ENCODE data around the gene CORO1C.
A peak's percentile ranks its signal among the peaks of the same experiment; 100 is the strongest.

Gene CORO1C

DNA sequence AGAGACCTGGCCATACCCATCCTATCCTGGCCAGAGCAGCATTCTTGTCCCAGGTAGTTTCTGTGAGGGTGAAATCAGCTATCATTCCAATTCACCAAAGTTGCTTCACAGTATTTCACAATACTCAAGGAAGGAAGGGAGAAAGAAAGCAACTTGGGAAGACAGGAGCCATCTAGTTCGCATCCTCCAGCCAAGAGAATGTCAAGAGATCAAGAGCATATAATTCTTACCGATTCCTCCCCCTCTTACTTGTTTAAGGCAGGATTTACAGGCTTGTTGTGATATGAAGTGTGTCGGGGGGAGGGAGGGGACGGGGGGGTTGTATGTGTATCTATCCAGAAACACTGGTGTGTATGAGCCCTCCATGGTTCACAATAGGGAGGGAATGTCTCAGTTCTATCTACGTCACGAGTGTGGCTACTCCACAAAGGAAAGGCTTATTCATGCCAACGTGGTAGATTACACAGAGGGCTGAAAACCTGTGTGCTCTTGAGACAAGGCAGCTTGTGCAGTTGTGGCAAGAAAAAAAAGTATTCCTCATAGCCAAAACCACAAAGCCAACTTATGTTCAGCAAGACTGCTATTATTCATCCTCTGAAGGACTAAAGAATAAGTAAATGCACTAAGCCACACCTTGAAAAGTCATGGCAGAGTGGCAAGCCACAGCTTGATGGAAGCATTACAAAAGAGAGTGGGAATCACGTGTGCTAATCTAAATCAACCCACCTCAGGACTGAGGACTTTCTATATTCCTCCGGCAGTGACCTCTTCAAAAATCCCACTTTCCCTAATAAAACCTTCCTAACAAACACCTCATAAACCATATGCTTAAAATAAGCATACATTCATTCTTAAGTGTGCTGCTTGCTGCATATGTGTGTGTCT lies 35.0 kb downstream of the CORO1C start:
- peak; percentile 85 for DNase-seq (ENCODE audit: low read depth)

DNA sequence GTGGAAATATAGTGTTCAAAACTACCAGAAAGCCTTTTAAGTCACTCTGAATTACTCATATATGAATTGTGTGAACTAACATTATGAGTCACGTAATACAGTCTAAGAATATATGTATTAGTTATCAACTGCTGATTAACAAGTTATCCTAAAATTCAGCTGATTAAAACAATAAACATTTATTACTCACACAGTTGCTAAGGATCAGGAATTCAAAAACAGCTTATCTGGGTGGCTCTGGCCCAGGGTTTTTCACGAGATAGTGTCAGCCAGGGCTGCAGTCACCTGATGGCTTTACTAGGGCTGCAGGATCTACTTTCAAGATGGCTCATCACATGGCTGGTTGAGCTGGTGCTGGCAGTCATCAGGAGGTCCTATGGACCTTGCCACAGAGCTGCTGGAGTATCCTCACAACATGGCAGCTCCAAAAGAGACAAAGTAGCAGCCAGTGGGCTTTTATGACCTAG lies 36.5 kb downstream of the CORO1C start:
- DNase-seq (ENCODE audit: low read depth), result no peak

DNA sequence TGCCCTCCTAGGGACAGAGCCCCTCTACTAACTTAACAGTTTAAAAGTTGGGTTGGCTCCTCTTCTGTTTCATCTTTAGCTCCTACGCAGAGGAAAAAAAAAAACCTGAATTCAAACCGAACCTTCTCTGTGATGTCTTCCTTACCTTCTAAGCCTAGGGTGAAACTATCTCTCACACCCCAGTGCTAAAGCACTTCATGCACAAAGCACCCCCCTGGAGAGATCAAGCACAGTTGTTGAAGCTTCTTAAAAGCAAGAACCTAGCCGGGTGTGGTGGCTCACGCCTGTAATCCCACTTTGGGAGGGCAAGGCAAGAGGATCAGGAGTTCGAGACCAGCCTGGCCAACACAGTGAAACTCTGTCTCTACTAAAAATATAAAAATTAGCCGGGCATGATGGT lies 37.6 kb downstream of the CORO1C start:
- DNase-seq (ENCODE audit: low read depth), result no peak

DNA sequence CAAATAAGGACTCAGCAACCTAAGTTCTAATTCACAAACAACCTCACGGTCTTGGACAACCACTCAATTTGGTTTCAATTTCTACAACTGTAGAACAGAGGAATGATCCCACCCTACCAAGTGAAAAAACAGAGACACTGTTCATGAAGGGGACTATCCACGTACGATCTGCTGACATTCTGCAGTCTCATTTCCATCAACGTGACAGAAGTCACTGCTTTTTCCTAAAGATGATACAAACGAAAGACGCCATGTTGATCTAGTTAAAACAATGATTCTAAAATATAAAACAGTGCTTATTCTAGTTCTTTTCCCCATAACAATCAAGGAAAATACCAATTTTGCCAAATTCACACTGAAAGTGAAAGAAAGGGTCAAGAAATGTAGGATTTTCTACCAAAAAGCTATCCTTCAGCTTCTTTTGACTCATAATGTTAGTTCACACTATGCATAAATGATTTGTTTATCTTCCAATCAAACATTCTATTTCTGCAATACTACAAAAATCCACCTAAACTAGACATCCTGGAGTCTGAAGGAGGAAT lies 38.1 kb downstream of the CORO1C start:
- DNase-seq (ENCODE audit: low read depth), result no peak

DNA sequence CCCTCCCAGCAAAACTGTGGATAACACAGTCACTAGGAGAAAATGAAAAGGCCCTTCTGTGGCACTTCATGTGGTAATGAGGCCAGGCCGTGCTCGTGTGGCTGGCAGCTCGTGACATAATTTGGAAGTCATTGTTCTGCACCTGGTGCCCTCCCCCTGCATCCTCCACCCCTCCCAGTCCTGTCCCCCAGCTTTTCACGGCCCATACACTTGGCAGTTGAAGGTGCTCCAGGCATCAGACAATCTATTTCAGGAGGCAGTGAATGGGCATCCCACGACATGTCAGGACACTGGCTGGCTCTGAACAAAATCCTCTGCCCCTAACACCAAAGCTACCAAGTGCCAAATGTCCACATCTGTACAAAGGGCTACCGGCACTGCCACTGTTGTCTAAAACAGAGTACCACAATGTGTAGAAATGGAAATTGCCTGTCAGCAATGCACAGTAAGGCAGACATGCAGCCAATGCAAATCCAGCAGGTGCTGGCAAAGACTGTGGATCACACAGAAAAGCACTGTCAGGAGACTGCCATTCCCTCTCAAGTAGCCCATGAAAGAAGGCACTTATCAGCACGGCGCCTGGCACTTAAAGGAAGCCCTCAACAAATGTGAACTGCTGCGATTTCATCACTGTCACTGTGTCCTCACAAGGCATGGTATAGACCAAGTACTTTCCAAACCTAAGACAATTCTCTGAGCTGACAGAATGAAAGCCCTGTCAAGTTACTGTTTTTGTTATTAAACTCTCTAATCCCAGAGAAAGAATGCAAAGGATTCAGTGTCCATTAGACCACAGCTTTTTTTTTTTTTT lies 39.1 kb downstream of the CORO1C start:
- no peak for DNase-seq (ENCODE audit: low read depth)

DNA sequence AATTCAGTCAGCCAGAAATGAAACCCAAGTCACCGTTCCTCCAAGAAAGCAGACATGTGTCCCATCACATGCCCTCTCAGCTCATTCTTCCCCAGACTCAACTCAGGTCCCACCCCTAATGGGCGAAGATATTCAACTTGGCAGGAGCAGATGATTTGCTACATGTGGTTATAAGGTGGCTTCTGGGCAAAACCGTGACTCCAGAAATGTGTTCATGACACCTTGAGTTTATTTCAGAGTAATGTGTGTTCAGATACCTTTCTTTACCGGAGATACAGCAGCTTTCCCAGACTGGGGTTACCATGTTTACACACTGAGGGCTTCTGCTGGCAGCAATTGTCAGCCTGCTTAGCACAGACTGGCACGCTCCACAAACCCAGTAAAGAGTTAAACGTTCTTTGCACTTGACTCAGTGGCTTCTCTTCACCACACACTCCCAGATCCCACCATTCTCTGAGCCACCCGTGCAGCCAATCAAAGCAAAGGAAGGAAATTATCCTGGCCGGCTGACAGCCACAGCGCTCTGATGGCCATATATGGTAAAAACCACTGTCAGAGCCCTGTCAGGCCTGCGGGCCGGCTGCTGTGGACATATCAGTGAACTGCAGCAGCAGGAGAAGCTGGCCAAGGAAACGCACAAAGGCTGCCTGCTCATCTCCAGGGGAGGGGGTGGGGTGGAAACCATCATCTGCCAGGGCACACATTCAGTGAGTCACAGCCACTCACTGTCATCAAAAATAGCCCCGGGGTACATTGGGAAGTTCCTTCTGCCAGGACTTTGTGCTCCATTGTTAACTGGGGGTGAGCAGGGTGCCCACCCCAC lies 39.9 kb downstream of the CORO1C start:
- DNase-seq (ENCODE audit: low read depth), result peak; percentile 97

DNA sequence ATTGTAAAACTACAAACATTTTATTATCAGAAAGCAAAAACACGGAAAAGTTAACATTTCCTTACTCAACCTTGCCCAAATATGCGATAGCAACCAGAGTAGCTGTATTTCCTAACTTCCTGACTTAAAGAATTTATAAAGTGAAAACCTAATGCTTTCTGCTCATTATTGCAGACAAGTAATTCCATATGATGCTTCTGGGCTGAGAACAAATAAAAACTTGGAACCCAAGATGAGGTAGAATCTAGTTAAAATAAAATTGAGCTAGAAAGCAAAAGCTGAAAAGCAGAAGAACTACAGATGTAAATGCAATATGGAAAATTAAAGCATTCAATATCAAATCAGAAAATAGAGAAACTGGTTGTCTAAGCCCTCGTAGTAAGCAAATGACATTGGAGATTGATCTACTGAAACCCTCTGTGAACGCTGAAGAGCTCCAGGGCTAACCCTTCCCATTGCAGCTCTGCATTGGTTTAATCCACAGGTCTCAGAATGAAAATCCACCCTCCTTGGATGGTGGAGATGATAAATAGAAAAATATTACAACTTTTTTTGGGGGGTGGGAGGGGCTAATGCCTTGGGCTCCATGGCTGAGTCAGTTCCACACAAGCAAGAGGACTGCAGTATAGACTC lies 40.7 kb downstream of the CORO1C start:
- no peak for DNase-seq (ENCODE audit: low read depth)

DNA sequence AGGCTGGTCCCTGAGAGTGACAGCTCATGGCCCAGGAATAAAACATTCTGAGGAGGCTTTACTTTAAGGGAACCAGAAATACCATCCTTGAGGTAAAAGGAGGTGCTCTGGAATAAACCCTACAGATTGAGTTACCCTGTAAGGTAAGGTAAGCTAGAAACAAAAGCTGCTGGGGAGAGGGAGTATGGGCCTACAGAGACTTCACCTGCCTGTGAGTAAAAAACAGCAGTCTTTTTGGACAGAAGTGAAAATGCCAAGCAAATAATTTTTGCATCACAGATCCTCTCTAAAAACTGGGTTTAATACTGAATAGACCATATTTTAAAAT lies 41.2 kb downstream of the CORO1C start:
- no peak for DNase-seq (ENCODE audit: low read depth)

DNA sequence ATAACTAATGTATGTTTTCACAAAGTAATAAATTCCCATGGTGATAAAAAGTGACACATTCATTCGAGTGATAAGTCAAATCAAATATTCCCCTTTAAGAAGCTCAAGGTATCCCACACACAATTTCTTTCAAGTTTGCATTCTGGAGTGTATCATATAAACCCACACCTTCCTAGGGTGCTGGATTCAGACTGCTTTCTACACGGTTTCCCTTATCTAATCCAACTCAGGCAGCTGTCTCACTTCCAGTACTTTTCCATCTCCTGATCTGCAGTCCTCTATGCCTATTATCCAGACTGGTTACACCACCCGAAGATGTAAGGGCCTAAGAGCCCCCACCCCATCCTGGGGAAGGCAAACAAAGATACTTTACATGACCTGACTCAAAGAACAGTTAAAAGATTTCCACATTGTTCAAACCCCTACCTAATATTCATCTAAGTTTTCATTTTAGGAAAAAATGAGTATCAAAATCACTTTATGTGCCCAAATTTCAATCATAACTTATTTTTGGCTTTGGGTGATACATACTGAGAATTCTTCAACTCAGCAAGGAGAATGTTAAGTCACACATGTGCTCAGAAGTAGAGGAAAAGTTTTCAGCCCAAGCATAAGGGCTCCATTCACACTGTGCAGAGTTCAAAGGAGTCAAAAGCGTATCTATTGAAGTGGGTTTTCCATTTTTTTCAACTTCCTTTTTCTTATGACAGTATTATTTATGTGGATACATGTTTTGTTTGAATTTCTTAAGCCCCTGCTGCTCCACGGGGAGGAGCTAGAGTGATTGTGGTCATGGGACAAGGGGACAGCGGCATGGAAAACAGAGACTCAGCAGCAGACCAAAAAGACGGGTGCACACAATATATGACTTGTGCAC lies 41.8 kb downstream of the CORO1C start:
- DNase-seq (ENCODE audit: low read depth), result no peak

DNA sequence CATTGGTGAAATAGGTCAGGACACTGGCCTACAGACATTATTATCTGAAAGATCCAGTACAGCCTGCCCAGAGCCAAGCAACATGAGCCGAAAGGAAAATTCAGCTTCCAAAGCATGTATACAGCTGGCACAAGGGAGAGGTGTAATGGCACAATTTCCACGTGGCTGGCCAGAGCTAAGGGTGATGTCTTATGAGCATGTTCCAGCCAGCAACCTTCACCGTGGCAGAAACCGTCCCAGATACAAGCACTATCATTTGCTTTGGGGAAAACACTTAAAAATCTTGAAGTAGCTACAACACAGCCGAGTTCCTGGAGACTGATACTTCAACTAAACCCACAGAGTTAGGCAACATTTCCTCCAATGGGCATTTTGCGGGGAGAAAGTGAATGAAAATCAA lies 44.5 kb downstream of the CORO1C start:
- no peak for DNase-seq (ENCODE audit: low read depth)

DNA sequence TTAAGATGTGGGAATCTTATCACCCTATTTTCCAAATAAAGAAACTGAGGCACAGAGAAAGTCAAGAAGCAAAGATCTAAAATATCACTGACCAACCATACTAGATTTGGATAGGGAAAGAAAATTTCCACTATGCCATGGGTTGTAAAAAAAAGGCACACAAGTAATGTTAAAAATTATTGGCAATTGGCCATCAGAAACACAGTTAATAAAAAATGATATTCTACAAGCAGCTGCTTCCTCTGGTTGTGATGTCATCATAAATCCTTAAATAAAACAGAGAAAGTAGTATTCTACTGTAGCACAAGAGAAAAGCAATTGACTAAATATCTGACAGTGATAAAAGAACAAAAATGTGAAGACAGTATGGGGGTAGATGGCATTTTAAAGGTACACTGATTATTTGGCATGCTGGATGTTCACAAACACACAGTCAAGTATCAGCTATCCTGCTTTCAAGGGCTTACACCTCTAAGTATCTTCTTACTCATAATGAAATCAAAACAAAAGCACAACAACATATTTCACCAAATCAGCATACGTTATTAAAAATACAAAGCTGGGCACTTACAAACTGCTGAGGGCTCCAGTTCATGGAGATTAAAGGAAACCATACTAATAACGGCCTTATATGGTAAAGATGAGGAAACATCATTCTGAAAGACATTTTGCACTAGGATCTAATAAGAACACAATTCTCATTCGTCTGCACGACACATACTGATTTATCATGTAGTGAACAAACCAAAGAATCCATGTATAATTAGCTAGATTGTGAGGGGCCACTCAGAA lies 45.7 kb downstream of the CORO1C start:
- no peak for DNase-seq (ENCODE audit: low read depth)

DNA sequence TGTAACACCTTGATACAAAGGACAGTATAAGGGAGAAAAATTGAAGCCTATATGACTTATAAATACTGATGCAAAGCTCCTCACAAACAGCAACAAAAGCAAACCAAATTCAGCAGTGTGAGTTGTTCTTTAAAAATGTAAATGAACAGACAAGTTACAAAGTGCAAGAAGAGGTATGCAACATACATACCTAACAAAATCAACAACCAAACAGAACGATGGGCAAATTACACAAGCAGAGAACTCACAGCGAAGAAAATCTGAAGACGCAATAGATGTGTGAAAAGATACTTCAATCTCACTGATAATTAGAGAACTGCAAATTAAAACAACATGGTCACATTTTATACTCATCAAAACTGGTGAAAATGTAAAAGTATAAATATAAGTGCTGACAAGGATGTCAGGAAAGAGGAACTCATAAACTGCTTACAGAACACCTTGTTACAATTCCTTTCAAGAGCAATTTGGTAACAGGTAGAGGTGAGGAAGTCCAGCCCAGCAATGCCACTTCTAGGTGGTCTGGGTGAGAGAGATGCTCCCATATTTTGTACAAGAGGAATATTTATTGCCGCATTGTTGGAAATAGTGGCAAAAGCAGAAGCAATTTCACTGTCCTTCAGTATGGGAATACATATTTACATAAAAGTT lies 47.3 kb downstream of the CORO1C start:
- DNase-seq (ENCODE audit: low read depth), result no peak

DNA sequence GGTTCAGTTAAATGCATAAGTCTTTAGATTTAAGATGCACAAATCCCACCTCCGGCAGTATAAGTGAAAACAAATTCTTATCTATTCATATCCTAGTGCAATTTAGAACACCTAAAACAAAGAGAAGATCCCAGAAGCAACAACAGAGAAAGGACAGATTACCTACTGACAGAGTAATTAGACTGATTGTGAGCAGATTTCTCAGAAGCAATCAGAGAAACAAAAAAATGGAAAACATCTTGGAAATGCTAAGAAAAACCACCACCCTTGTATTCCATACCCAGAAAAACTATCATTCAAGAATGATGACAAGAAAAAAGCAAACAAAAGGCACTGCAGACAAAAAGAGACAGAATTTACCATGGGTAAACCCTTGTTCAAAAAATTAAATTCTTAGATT lies 50.0 kb downstream of the CORO1C start:
- DNase-seq (ENCODE audit: low read depth), result no peak

DNA sequence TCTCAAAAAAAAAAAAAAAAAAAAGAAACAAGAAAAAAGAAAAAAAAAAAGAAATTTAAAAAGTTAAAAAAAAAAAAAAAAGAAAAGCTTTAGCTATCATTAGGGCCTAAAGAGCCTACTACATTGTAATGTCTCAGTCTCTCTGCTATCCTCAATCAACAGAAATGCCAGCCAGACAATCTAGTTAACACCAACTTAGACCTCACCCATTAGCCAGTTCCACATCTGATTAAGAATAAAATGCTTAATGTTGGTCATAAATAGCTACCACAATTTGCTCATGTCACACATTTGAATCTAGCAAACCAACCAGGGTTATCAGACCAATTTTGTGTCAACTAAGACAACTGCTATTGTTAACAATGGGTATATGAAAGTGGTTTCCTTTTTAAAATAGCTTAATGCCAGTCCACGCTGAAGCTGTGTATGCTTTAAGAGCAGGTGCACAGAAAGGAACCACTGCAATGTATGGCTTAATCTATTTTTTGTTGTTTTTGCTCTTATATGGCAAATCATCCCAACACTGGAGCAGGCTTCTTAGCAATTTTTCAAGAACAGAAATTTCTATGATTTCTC lies 52.1 kb downstream of the CORO1C start:
- DNase-seq (ENCODE audit: low read depth), result no peak

DNA sequence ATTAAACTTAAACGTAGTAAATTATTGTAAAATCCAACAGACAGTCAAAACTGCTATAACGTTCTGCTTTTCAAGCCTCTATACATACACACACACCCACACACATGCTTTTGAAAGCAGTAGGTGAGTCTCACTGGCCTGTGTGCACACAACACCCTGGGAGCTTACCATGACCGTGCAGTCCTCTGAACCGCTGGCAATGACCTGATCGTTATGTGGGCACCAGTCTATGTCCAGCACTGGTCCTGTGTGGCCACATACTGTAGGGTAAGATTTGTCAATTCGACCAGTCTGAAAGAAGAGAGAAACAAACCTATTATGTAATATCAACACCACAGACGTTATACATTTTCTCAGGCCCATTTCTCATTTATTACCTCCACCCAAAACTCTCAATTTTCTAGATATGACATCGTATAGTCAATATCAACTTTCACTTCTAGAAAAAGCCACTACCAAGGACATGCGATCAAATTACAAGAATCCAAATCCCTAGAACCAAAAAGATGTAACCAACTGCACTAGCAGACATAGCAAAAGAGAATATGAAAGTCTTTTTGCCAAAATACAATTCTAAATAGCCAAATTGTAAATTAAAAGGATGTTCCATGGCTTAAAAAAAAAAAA lies 53.1 kb downstream of the CORO1C start:
- no peak for DNase-seq (ENCODE audit: low read depth)

DNA sequence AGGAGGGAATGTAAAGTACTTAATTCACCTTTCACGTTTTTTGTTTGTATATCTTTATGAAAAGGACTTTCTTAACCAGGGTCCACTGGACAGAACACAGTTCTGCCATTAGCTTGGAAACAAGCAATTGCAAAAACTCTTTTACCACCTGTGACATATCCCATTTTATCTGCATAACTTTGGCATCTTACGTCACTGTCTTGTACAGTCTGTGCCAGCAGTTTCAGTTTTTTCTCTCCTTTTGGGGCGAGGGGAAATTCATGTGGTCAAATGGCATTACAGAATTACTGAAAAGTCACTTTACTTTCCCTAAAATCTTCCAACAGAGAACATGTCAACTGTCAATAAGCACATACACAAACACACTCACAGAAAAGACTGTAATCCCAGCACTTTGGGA lies 53.9 kb downstream of the CORO1C start:
- no peak for DNase-seq (ENCODE audit: low read depth)

DNA sequence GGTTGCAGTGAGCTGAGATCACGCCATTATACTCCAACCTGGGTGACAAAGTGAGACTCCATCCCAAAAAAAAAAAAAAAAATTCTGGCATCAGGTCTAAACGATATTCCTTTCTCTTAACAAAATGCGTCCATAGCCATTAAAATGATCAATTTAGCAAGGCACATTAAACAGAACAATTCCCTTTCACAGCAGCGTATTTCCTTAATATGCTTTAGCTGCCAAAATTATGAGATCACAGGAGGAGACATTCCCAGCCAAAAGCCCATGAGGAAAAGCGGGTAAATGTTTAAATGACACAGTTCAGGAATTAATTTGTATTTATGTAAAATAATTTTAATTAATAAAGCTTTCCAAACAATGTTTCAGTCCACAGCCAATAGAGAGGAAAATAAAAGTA lies 54.6 kb downstream of the CORO1C start:
- DNase-seq (ENCODE audit: low read depth), result no peak

DNA sequence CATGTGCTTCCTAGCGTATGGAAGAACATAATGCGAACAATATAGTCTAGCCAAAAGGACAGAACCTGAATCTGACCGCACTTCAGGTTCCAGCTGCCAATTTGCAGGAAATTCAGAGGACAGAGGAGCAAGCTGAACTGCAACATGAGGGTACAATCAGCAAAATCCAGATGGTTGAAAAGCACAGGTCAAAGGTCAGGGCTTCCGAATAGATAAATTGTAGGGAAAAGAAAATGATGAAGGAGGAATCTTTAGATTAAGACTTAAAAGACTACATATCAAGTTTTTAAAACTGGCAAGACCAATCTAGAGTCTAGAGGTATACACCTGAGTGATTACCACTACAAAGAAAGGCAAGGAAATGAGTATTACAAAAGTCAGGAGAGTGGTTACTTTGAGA lies 55.5 kb downstream of the CORO1C start:
- no peak for DNase-seq (ENCODE audit: low read depth)

DNA sequence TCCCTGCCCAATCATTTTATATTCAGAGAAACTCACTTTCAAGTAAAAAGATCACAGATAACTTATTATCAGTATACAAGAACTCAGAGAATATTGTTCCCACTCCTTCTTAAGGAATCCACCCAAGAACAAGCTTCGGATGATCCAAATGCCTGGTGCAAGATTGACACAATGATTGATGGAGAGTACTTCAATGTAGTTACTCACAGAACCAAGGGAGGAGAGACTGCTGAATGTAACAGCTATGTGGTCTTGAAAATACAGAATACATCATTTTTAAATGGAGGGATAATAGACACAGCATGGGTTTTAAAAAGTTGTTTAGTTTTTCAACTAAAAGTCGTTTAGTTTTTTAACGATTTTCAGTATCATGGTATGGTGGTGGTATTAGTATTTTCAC lies 59.3 kb downstream of the CORO1C start:
- no peak for DNase-seq (ENCODE audit: low read depth)

Measured in HS-5 (cell line).